ENCODE results near the gene KCNH3. TPM values are rescaled to one million over a fixed set of nuclear protein-coding genes. Genes with fewer than 3 reads are reported as not detected.
A peak's percentile ranks its signal among the peaks of the same experiment; 100 is the strongest.

Gene KCNH3
- total RNA-seq, 2 donors from 2014 or later = 0.14 TPM; not detected in 1

GRCh38 chr12:49568442-49569162, 29.8 kb downstream of the KCNH3 start:
- intact Hi-C loops (cut with DNase I, micrococcal nuclease) = loop anchor here in 1 of 2 donors (5.0 kb wide), 1 partner anchor 124 kb away; no protein-coding TSS in a partner anchor
- DNase-seq = no peak
- peak; percentile 36 for ATAC-seq

- intact Hi-C loops (cut with DNase I, micrococcal nuclease) = no loop called here
- no peak for ATAC-seq
- DNase-seq = no peak
Observed at GRCh38 chr12:49577589-49578315, 38.9 kb downstream of the KCNH3 start.

DNA sequence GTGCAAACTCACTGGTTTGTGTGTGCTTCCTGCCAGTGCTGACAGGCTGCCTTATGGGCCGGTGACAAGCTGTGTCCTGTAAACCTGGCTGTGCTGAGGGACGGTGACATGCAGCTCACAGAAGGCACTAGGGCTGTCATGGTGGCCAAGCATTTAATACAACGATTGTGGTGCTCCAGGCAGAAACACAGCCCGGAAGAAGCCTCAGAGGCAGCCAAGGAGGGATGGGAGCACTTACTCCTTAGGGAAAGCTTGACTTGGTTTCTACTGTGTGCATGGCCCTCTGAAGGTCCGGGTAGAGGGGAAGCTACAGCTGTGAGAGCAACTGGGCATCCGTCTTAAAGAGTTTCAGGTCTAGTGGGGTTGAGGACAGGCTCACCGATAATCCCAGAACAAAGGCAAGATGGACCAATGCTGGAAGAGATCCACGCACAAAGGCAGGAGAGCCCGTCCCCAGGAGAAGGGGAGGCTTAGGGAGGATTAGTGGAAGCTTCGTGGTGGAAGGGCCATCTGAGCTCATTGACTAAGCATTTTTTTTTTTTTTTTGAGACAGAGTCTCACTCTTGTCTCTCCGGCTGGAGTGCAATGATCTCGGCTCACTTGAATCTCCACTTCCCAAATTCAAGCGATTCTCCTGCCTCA, 39.8 kb downstream of the KCNH3 start:
- DNase-seq (no peak), ATAC-seq (no peak)
- intact Hi-C loops (cut with DNase I, micrococcal nuclease) = no loop called here

- intact Hi-C loops (cut with DNase I, micrococcal nuclease) = no loop called here
- peak; percentile 62 to 80 for DNase-seq
- ATAC-seq = peak; percentile 89
Observed at GRCh38 chr12:49580572-49581535, 42.0 kb downstream of the KCNH3 start.

- intact Hi-C loops (cut with DNase I, micrococcal nuclease) = no loop called here
- ATAC-seq (no peak), DNase-seq (no peak)
Observed at GRCh38 chr12:49582201-49582600, 43.4 kb downstream of the KCNH3 start.

DNA sequence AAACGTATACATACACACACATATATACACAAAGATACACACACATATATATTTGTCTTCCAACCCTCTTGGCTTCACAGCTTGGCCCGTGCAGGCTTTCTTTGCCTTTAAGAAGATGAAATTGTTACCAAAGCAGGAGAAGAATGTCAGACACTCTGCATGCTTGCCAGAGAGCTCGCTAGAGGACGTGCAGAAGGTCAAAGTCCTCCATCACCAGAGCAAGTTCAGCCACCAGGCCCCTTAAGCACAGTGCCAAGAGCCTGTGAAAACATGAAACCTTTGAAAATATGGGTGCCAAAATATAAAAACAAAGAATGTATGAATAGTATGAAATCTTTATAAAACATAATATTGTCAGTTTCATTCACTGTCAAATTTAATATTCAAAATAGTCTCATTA, 44.0 kb downstream of the KCNH3 start:
- ATAC-seq (no peak), DNase-seq (no peak)
- intact Hi-C loops (cut with DNase I, micrococcal nuclease) = no loop called here

GRCh38 chr12:49583366-49584094, 44.7 kb downstream of the KCNH3 start:
- intact Hi-C loops (cut with DNase I, micrococcal nuclease) = no loop called here
- DNase-seq (no peak), ATAC-seq (no peak)

GRCh38 chr12:49584591-49584990, 45.8 kb downstream of the KCNH3 start:
- ATAC-seq (no peak), DNase-seq (no peak)
- intact Hi-C loops (cut with DNase I, micrococcal nuclease) = no loop called here

- no peak for DNase-seq
- intact Hi-C loops (cut with DNase I, micrococcal nuclease) = no loop called here
- ATAC-seq = no peak
Observed at GRCh38 chr12:49585477-49586459, 46.9 kb downstream of the KCNH3 start.

GRCh38 chr12:49587174-49587908, 48.5 kb downstream of the KCNH3 start:
- intact Hi-C loops (cut with DNase I, micrococcal nuclease) = no loop called here

DNA sequence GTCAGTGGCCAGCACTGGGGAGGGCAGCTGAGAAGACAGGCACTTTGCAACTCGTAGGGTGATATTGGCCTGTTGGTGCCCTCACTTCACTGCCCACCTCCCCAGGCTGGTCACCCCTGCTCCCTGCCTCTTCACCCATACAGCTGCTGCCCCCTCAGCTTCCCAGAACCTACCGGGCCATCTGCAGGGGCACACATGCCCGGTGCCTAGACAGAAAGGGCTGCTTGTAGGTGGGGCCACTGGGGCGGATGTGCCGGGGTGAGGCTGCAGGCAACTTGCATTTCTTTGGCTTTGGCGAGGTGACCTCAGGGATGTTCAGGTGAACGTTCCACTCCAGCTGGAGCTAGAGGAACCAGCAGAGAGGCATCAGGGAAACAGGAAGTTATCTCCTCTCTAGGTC, 49.5 kb downstream of the KCNH3 start:
- ATAC-seq = no peak
- intact Hi-C loops (cut with DNase I, micrococcal nuclease) = no loop called here
- DNase-seq = no peak

More at GRCh38 chr12:49587174-49587908, 48.5 kb downstream of the KCNH3 start:
- ATAC-seq = no peak
- no peak for DNase-seq

DNA sequence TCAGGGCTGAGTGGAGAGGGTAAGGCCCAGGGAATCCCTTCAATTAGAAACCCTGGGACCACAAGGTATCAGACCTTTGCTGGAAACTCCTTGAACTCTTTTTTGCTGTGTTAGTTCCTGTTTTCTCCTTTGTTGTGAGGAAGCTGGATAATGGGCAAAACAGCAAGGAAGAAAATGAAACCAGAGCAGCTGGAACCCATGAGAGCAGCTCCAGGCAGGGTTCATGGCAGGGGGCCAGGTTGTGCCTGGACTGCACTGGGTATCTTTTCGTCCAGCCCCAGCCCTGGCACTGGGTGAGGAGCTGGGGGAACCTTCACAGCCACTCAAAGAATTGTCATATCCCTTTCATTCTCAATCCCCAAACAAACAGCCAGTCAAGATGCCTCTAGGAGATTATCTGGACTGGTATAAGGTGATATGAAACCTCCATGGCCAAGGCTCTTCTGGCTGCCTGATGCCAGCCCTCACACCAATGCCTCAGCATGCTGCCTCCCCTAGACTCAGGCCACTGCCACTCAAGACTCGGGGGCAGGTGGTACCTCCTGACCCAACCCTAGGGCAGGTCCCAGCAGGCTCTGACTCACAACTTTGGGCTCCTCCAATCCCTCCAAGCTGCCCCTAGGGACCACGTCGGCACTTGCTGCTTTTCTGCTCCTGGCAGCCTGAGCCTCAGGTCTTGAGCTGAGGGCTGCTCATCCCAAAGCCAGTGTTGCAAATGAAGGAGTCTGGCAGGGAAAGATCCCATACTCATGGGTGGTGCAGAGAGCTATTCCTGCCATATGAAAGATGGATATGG, 50.1 kb downstream of the KCNH3 start:
- DNase-seq (no peak), ATAC-seq (no peak)
- intact Hi-C loops (cut with DNase I, micrococcal nuclease) = no loop called here

- intact Hi-C loops (cut with DNase I, micrococcal nuclease) = no loop called here
- ATAC-seq (no peak), DNase-seq (no peak)
Observed at GRCh38 chr12:49598527-49598926, 59.7 kb downstream of the KCNH3 start.

DNA sequence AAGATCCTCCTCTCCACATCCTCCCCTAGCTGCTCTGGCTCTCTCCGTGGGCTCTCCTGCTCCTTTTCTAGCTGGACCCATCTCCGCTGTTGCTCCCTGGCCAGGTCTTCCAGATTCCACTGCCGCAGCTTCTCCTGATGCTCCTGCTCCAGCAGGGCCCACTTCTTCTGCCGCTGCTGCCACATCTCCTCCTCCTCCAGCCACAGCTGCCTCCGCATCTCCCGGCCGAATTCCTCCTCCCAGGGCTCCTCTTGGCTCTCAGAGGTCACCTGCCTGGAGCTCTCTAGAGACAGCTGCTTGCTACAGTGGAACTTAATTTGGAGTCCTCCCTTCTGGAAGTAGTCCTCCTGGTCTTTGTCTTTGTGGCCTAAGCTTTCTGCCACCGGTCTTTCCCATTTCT, 61.1 kb downstream of the KCNH3 start:
- DNase-seq (no peak), ATAC-seq (no peak)
- intact Hi-C loops (cut with DNase I, micrococcal nuclease) = no loop called here

DNA sequence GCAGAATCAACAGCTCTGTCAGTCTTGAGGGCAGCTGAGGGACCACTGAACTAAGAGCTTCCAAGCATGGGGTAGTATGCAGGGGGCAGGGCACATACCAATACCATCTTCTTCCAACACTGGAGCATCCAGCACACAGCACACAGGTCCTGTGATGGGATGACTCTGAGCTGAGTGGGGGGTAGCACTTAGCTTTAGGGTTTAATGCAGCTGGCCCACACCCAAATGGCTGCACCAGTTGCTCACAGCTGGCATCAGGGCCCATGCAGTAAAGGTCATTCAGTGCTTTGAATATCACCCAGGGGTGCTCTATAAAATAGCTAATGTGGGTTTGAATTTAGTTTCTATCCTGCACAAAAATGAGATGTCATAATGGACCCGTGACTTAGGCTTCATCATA, 64.9 kb downstream of the KCNH3 start:
- ATAC-seq = no peak
- DNase-seq = no peak
- intact Hi-C loops (cut with DNase I, micrococcal nuclease) = no loop called here

DNA sequence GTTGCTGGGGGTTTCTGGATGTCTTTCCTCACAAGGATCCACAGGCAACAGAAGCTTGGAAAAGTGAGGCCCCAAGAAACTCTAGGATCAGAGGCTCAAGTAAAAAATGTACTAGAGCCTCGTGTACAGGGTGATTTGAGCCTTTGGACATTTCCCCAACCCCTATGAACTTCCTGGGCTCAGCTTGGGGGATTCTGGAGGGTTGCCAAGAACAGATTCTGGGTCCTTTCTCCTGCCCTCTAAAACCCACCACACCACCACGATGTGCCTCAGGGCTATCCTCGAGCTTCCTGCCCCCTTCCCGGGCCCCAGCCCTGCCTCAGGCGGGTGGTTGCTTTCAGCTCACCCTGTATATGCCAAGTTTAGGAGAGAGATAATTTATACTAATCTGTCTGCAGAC, 66.0 kb downstream of the KCNH3 start:
- ATAC-seq (no peak), DNase-seq (no peak)
- intact Hi-C loops (cut with DNase I, micrococcal nuclease) = no loop called here

Data from left colon (tissue), 2 donors.